ENCODE data around the gene AKAP13.
A peak's percentile ranks its signal among the peaks of the same experiment; 100 is the strongest.
"Not testable (repeated sequence)": the region's sequence is repeated elsewhere in the genome, so short reads cannot be mapped to it uniquely, and the experiment has no call there.

AKAP13 gene

GRCh38 chr15:85563328-85563727 lies 182.9 kb downstream of the AKAP13 start:
- DNase-seq (ENCODE audit: low read depth in 2 of 2), result no peak

GRCh38 chr15:85563731-85564130 lies 183.3 kb downstream of the AKAP13 start:
- no peak for DNase-seq (ENCODE audit: low read depth in 2 of 2)

DNA sequence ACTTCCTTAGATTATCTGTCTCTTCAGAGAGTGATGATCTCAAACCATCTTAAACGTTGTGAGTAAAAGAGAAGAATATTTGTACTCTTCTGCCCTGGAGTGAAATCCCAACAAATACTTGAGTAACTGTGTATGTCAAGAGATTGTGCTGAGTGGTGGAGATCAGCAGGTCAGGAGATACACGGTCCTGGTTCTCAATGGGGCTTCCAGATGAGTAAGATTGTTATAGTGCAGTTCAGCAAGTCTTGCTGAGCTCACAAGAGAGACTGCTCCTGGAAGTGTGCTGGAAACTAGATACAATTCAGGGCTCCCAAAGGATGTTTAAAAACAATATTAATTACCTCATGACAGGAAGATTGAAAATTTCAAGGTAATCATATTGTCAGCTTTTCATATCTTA lies 184.3 kb downstream of the AKAP13 start:
- no peak for DNase-seq (ENCODE audit: low read depth in 2 of 2)

DNA sequence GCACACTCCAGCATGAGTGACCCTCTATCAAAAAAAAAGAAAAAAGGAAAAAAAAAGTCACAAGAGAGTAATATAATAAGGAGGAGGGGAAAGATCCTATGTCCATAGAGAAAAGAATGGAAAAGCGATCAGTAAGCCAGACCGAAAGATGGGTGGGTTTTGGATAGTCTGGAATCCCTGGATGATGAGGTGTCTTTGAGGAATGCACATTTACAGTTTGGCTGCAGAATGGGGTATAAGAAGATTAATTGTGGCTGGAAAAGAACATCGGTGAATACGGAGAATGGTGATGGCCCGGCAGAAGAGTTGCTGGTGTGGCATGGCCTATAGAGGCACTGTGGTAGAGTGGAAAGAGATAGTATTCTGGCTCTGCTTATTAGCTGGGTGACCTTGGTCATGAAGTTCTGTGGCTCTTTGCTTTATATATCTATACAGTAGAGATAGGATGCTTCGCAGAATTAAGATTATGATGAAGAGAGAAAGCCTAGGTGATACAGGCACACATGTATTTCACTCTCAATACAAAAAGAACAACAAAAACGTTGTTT lies 187.9 kb downstream of the AKAP13 start:
- no peak for DNase-seq (ENCODE audit: low read depth in 2 of 2)

- no peak for DNase-seq (ENCODE audit: low read depth in 2 of 2)
Measured at GRCh38 chr15:85570336-85570735, 189.9 kb downstream of the AKAP13 start.

- DNase-seq (ENCODE audit: low read depth in 2 of 2), result no peak
Measured at GRCh38 chr15:85571780-85572179, 191.4 kb downstream of the AKAP13 start.

GRCh38 chr15:85576392-85576791 lies 196.0 kb downstream of the AKAP13 start:
- DNase-seq (ENCODE audit: low read depth in 2 of 2), result no peak

- no peak for DNase-seq (ENCODE audit: low read depth in 2 of 2)
Measured at GRCh38 chr15:85578941-85579701, 198.7 kb downstream of the AKAP13 start.

- DNase-seq (ENCODE audit: low read depth in 2 of 2), result no peak
Measured at GRCh38 chr15:85579957-85580694, 199.7 kb downstream of the AKAP13 start.

DNA sequence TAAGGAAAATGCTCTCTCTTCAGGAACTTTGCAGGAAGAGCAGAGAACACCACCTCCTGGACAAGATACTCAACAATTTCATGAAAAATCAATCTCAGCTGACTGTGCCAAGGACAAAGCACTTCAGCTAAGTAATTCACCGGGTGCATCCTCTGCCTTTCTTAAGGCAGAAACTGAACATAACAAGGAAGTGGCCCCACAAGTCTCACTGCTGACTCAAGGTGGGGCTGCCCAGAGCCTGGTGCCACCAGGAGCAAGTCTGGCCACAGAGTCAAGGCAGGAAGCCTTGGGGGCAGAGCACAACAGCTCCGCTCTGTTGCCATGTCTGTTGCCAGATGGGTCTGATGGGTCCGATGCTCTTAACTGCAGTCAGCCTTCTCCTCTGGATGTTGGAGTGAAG lies 200.5 kb downstream of the AKAP13 start:
- DNase-seq (ENCODE audit: low read depth in 2 of 2), result no peak

GRCh38 chr15:85581495-85581894 lies 201.1 kb downstream of the AKAP13 start:
- no peak for DNase-seq (ENCODE audit: low read depth in 2 of 2)

DNA sequence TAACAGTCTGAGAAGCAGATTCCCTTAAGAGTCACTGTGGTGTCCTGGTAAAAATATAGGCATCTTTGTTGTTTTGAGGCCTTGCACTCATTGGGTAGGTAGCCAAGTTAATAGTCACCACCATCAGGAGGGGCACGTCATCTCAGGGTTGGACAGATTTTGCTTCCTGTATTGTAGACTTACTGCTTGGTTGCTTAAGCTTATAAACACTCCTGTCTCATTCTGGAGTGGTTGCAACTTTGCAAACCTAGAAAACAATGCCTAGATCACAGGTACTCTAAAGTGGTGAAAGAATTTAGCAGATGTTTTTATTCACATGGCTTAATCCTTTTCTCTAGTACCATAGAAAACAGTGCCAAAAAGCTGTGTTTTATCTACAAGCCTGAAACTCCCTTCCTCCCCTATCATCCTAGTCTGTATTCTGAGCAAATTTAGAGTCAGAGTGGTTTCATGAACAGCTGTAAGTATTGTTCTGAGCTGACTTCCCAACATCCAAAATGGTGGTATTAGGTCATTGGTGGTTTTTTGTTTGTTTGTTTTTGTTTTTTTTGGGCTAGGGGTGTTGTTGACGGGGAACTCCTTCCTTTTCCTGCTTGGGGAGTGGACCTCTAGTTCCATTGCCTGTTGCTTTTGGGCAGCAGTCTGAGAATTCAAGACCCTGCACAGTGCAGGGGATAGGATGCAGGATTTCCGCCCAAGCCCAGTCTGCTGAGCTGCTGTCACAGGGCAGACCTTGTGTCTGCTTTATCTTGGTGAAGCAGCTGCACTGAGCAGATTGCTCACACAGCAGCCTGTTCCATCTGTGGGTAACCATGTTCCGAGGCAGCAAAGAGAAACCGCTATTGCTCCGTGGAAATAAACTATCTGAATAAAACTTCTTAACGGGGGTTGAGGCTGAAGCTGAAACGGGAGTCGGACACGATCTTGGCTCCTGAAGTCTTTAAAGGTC lies 202.0 kb downstream of the AKAP13 start:
- peak in 1 of 2 donors; percentile 34 for DNase-seq (ENCODE audit: low read depth in 2 of 2)

- no peak for DNase-seq (ENCODE audit: low read depth in 2 of 2)
Measured at GRCh38 chr15:85583442-85583841, 203.0 kb downstream of the AKAP13 start.

DNA sequence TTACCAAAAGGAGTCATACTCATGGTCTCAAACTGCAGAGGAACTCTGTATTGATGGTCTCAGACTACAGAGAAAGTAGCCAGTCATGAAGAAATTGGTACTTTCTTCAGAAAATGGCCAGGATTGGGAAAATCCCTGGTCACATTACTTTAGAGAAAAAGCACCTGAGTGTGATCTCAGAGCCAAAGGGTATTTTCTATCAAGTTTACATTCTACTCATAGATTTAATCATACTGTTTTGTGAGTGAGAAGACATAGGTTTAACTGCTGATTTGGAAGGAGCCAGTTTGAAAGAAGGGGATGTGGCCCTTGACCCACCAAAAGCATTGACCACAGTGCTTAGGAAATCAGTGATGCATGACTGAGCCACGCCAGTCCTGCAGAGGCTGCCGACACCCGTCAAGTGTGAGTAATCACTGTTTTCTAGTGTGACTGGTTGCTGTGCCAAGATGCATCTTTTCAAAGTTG lies 203.6 kb downstream of the AKAP13 start:
- DNase-seq (ENCODE audit: low read depth in 2 of 2), result peak in 1 of 2 donors; percentile 47

DNA sequence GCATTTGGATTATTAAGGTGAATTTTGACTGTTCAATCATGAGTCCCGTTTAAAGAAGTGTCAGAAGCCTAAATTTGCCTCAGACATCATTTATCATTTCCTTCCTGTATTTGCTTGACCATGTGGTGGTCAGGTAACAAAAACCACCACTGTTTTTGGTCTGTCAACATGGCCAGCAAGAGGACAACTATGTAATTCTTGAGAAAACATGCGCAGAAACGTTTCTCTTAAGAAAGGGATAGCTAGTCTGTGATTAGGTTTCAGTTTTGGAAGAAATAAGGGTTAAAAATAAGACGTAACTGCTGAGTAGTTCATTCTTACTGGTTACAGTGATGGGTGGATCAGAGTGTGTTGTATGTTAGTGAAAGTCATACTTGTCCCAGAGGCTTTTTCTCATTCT lies 204.5 kb downstream of the AKAP13 start:
- DNase-seq (ENCODE audit: low read depth in 2 of 2), result no peak

DNA sequence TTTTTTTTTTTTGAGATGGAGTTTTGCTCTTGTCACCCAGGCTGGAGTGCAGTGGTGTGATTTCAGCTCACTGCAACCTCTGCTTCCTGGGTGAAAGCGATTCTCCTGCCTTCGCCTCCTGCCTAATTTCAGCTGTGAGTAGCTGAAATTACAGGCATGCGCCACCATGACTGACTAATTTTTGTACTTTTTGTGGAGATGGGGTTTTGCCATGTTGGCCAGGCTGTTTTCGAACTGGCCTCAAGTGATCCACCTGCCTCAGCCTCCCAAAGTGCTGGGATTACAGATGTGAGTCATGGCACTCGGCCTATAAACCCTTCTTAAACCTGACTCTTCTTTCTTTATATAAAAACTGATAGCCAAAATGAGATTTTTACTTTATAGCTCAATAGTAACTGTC lies 205.8 kb downstream of the AKAP13 start:
- not testable (repeated sequence) for DNase-seq (ENCODE audit: low read depth in 2 of 2)

DNA sequence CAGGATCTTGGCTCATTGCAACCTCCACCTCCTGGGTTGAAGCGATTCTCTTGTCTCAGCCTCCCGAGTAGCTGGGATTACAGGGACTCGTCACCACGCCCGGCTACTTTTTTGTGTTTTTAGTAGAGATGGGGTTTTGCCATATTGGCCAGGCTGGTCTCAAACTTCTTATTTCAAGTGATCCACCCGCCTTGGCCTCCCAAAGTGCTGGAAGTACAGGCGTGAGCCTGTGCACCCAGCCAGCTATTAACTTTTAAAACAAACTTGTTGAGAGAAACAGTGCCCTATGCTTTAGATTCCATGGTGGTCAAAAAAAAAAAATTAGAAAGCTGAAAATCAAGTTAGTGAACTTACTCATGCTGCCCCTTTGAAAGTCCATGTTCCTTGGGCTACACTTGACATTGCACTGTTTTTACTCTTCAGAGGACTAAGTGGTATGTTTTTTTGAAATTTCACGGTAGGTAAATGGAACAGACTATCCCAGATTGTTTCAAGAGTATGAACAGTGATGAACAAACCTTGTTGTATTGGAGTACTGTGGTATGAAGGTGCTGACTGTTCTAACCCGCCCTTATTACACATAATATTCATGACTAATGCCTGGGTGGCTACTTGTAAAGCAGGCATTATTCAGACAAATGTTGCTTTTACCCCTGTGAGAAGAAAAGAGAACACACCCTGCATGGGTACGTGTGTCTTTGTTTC lies 207.5 kb downstream of the AKAP13 start:
- no peak for DNase-seq (ENCODE audit: low read depth in 2 of 2)

DNA sequence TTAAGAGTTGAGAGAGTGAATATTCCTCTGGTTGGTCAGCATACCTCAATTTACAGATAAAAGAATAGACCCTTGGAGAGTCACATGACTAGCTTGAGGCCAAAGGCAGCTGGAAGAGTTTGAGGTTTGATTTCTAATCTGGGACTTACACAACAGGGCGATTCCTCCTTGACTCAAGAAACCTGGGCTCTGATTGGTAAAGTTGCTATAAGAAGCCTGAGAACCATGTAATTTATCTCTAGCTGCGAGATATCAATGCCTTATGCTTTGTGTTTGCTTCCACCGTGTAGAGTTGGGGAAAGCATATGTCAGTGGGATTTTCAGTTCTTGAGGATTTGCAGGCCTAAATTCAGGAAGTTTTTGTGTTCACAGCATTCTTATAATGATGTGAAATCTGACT lies 208.3 kb downstream of the AKAP13 start:
- DNase-seq (ENCODE audit: low read depth in 2 of 2), result no peak

- no peak for DNase-seq (ENCODE audit: low read depth in 2 of 2)
Measured at GRCh38 chr15:85589851-85590250, 209.4 kb downstream of the AKAP13 start.

DNA sequence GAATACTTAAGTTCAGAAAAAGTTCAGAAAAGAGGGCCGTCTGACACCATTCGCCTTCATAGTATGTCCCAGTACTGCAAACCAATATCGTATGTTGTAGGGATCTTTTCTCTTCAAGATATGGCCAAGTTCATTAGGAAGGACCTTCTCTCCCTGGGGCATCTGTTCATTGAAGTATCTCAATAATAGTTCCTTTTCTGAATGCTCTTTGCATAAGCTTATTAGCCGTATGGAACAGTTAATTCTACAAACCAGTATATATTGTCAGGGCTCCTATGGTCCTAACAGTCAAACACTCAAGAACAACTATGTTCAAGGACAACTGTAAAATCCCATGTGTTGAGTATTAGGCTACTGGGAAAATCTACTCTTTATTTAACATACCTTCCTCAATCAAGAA lies 211.2 kb downstream of the AKAP13 start:
- DNase-seq (ENCODE audit: low read depth in 2 of 2), result no peak

GRCh38 chr15:85592148-85592547 lies 211.7 kb downstream of the AKAP13 start:
- DNase-seq (ENCODE audit: low read depth in 2 of 2), result no peak

Measured in stimulated activated CD8-positive, alpha-beta memory T cell treated with anti-CD3 and anti-CD28 coated beads, Interleukin-2, amount 100 ng/mL, for 48 hours (primary cell).